Bladder microvascular endothelial cell (primary cell): ENCODE data around the gene TPRKB. TPM values are rescaled to one million over a fixed set of nuclear protein-coding genes. Genes with fewer than 3 reads are reported as not detected.

Experiments
- total RNA-seq: library from RNA; depleted of rRNA; stranded (reverse); fragments of >200 nt; gene quantifications from 2 replicates; pipeline ENCODE4 v1.2.3, GENCODE V29; 2014

The TPRKB gene
- 20.3 and 27.2 TPM in 2 replicates for total RNA-seq

DNA sequence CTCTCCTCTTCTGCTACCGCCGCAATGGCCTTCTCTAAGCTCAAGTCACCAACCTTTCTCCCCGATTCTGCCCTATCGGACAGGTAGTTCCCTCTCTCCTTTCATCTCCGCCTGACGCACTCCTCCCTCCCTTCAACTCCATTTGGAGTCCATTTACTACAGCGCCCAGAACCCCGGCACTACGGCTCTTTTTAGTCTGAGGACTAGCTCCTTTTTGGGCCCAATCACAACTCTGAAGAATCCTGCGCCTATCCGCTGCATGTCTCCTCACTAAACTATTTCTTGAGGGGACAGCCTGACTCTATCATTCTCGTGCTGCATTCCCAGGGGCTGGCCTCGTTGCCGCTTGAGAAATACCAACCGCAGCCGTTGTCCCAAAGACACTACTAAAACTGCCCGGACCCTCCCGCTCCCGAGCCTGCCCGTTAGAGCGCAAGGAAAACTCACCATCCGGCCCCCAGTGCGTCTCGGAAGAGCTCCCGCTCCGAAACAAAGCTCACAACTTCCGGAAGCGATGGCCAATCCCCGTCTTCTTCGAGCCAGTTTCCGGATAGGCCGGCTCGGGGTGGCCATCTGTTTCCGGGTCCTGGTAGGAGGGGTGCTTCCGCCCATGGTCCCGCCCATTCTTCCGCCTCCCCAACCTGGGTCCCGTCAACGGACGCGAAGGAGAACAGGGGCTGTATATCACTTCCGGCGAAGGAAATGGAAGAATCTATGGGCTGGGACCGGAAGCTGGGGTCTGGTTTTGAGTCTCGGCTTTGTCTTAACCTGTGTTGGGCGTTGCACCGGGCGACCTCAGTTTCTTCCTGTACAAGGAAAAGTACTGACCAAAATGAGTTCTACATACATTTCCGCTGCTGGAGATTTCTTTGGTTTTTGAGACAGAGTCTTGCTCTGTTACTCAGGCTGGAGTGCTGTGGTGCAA, at the start of gene TPRKB:
TPRKB (minus strand) TSS at position 491 of the 925 bp plus-strand sequence. CDS start 2,776 bp downstream, outside the sequence.

DNA sequence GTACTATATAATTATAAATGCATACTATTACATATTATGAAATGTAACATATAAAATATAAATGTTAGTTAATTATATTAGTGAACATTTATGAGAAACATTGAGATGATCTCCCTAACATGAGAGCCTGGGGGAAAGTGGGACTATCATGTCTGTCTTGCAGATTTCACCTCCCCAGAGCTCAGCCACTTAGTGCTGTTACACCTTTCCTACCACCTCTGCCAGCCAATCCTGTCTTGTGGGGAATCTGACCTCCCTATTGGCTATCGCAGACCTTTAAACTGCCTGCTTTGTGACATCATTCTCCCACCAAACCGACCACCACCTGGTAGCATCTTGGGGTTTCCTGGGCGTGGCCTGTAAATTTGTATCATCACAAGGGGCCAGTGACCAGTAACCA, 46.7 kb upstream of the TPRKB start, which contains the start of gene C2orf78:
C2orf78 (plus strand) TSS at position 301 of the 400 bp plus-strand sequence. CDS start 127 bp downstream, outside the sequence.

DNA sequence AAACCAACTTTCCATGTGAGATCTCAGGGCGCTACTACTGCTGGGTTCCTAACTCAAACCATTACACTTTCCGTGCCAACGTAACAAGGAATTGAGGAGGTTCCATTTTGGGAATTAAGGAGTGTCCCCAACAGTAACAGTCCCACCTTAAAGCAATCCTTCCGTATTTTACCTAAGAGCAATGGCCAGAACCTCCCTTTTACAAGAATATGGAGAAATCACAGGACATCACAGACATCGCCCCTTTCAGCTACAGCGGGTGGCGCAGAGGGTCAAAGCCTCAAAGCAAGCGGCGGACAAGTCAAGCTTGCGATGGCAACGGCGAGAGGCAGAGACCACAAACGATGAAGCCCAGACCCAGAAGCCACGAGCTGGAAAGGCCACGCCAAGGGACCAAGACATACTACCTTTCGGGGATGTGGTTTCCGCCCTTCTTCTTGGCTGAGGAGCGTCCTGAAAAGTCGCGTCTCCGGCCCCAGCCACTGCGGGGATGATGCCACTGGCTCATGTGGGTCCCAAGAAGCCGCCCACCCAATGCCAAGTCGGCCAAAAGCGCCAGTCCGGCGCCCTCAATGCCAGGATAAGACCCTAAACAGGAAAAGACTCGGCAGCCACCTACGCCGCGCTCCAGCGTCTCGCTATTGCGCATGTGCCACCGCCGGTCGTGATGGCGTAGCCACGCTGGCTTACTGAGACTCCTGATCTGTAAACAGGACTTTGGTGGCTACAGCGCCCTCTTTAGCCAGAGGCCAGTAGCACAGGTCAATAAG, 42.5 kb upstream of the TPRKB start, which contains the start of gene DUSP11:
DUSP11 (minus strand) TSS at position 637 of the 770 bp plus-strand sequence; CDS start at position 508, 129 bp downstream.

Other genes with a start within 250 kb of the TPRKB start
- not detected in 2 replicates for gene NAT8, start 94.9 kb downstream of the TPRKB start, total RNA-seq
- gene DUSP11, start 42.8 kb upstream of the TPRKB start, total RNA-seq = 20.5 and 20.7 TPM in 2 replicates
- gene C2orf78, start 46.8 kb upstream of the TPRKB start, total RNA-seq = not detected in 2 replicates
- 10.8 and 18.9 TPM in 2 replicates for gene STAMBP, start 91.6 kb upstream of the TPRKB start, total RNA-seq
- 0.81 TPM in 1 of 2 replicates, not detected in the other for gene ACTG2, start 155.7 kb upstream of the TPRKB start, total RNA-seq
- gene DGUOK, start 189.5 kb upstream of the TPRKB start, total RNA-seq = 21.0 and 22.3 TPM in 2 replicates
- gene TET3, start 247.6 kb upstream of the TPRKB start, total RNA-seq = 2.6 and 10.4 TPM in 2 replicates